IPS DF 6.9 (cell line): ENCODE results near the gene ZSCAN31.

Experiments
- DNase-seq: peaks from one replicate; pipeline ENCODE4 v3.0.0-alpha.2; 2013; ENCODE audit warnings: low read depth, low spot score
- H3K27ac ChIP-seq: one replicate; pipeline ENCODE4 v1.5.1; 2013; ENCODE audit warnings: low read length, control low read depth
- H3K27me3 ChIP-seq: 2 replicates; pipeline ENCODE4 v1.6.1; 2013; ENCODE audit warnings: mild to moderate bottlenecking, low read length; ENCODE audit not compliant: control insufficient read depth, insufficient read depth
- H3K36me3 ChIP-seq: 2 replicates; pipeline ENCODE4 v1.6.1; 2013; ENCODE audit warnings: low read length; ENCODE audit not compliant: control insufficient read depth, insufficient read depth
- H3K4me1 ChIP-seq: 2 replicates; pipeline ENCODE4 v1.6.1; 2013; ENCODE audit warnings: low read length; ENCODE audit not compliant: control insufficient read depth, insufficient read depth
- H3K4me3 ChIP-seq: 2 replicates; pipeline ENCODE4 v1.5.1; 2013; ENCODE audit warnings: mild to moderate bottlenecking, low read length
- H3K9me3 ChIP-seq: 2 replicates; pipeline ENCODE4 v1.6.1; 2013; ENCODE audit warnings: low read length, inconsistent platforms; ENCODE audit not compliant: control insufficient read depth, insufficient read depth
- WGBS: extraction: QIAGEN DNeasy Blood & Tissue Kit; methylation state at CpG from one replicate; pipeline ENCODE4 v1.1.7; 2013; ENCODE audit warnings: mixed read lengths, missing lambda C conversion rate; ENCODE audit not compliant: insufficient read length, insufficient coverage; 5-methylcytosine and 5-hydroxymethylcytosine counted together

The ZSCAN31 gene

GRCh38 chr6:28353356-28353755, 17.4 kb upstream of the ZSCAN31 start:
- no peak for DNase-seq
- H3K36me3 ChIP-seq, result no peaks in the 10 kb centered on the region
- H3K27me3 ChIP-seq, result no peaks in the 10 kb centered on the region
- H3K4me1 ChIP-seq, result peaks cover 5% of the 10 kb centered on the region; the same call in 1 of the 2 replicates
- no peak overlapping the region for H3K4me3 ChIP-seq
- H3K9me3 ChIP-seq, result no peaks in the 10 kb centered on the region
- no CpG with 5 or more reads among the region's 3 CpGs for WGBS
- no peak overlapping the region for H3K27ac ChIP-seq

DNA sequence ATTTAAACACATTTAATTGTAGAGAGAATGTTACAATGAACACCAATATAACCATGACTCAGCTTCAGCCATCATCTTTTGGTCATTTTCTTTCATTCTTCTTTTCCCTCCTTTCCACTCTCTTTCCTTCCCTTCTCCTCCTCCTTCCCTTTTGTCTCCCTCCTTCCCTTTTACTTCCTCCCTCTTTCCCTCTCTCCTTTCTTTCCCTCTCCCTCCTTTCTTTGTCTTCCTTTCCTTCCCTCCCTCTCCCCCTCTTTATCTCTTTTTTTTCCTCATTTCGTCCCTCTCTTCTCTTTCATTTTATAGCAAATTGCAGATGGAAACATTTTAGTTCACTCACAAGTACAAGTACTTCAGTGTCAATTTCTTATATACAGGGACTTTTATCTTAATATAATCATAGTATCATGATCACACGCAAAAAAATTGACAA, 15.6 kb upstream of the ZSCAN31 start:
- Histone ChIP-seq H3K36me3 (no peaks in the 10 kb centered on the region), H3K27ac (no peak overlapping the region), H3K4me1 (peaks cover 4% of the 10 kb centered on the region; the same call in 1 of the 2 replicates), H3K4me3 (no peak overlapping the region), H3K9me3 (no peaks in the 10 kb centered on the region), H3K27me3 (no peaks in the 10 kb centered on the region)
- WGBS, result 67% methylated on average over 1 of the region's 2 CpGs
- no peak for DNase-seq

DNA sequence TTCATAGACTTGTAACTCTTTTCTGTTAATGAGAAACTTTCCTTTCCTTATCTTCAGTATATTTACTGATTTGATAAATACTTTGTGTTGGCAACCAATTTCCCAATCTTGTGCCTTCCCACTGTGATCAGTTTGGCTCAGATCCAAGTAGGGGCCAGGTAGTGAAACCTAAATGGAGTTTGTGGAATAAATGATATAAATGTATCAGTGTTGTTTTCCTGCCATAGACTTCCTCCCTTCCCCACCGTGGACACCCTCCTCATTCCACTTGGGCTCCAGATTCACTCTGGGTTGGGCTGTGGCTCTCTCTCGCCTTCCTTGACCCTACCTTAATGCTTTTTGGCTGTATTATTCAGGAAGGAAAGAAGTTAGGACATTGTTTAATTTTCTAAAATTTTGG, 15.1 kb upstream of the ZSCAN31 start:
- Histone ChIP-seq H3K4me1 (peaks cover 3% of the 10 kb centered on the region; the same call in 1 of the 2 replicates), H3K9me3 (no peaks in the 10 kb centered on the region), H3K27ac (no peak overlapping the region), H3K4me3 (no peak overlapping the region), H3K27me3 (no peaks in the 10 kb centered on the region), H3K36me3 (no peaks in the 10 kb centered on the region)
- DNase-seq, result no peak
- no CpG with 5 or more reads among the region's 2 CpGs for WGBS

DNA sequence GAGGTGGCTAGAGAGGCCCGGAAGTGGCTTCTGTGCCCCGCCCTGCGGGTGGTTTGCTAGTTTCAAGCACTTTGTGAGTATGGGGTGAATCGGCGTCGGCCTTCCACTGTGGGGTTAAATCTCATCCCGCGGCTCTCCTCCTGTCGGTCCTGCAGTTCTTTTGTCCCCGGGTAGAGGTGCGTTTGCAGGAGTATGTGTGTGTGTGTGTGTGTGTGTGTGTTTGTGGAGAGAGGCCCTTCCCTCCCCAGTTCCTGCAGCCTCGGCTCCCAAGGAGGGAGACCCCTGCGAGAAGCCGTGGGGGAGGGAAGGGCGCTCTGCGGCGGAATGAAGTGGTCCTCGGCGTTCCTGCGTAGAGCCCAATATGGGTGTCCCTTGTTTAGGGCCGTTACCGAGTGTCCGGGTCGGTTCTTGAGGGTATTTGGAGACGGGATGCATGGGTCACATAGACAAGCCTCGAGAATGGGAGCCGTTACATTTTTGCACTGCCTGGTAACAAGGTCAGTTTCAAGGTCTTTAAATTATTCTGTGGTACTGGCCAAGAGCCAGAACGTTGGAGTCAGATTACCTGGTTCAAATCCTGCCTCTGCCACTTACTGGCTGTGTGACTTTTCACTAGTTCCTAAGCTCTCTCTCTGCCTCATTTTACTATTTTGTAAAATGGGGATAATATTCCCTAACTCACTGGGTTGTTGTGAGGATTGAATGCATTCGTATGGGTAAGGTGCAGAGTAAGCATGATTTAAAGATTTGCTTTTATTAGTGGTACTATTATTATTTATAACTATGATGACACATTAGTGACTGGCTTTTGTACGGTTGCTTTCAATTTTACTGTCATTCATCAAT, 14.2 kb upstream of the ZSCAN31 start, which contains the start of gene ZKSCAN3:
TSS of gene ZKSCAN3 (plus strand) at position 56 of the 846 bp plus-strand sequence. CDS start 9,640 bp downstream, outside the sequence.
- no peak for DNase-seq
- no peaks in the 10 kb centered on the region for H3K9me3 ChIP-seq

GRCh38 chr6:28349344-28349891, 13.5 kb upstream of the ZSCAN31 start:
- no peak for DNase-seq
- Histone ChIP-seq H3K36me3 (no peaks in the 10 kb centered on the region), H3K27me3 (no peaks in the 10 kb centered on the region), H3K9me3 (no peaks in the 10 kb centered on the region), H3K4me3 (peak overlapping the region; percentile 92; the same call in 1 of the 2 replicates), H3K4me1 (no peaks in the 10 kb centered on the region), H3K27ac (no peak overlapping the region)
- WGBS, result no CpG with 5 or more reads among the region's 9 CpGs

More for the DNA sequence above, 14.2 kb upstream of the ZSCAN31 start, which contains the start of gene ZKSCAN3:
- Histone ChIP-seq H3K4me1 (no peaks in the 10 kb centered on the region), H3K27ac (no peak within 1 kb of the TSS), H3K27me3 (no peaks in the 10 kb centered on the region), H3K4me3 (peak within 1 kb of the TSS; percentile 92), H3K36me3 (no peaks in the 10 kb centered on the region)
- no CpG with 5 or more reads among the region's 30 CpGs for WGBS

GRCh38 chr6:28347119-28347518, 11.2 kb upstream of the ZSCAN31 start:
- Histone ChIP-seq H3K4me1 (no peaks in the 10 kb centered on the region), H3K4me3 (no peak overlapping the region), H3K27ac (no peak overlapping the region), H3K36me3 (no peaks in the 10 kb centered on the region), H3K9me3 (no peaks in the 10 kb centered on the region), H3K27me3 (no peaks in the 10 kb centered on the region)
- whole genome bisulfite sequencing, result no CpG with 5 or more reads among the region's 2 CpGs
- DNase-seq, result no peak

DNA sequence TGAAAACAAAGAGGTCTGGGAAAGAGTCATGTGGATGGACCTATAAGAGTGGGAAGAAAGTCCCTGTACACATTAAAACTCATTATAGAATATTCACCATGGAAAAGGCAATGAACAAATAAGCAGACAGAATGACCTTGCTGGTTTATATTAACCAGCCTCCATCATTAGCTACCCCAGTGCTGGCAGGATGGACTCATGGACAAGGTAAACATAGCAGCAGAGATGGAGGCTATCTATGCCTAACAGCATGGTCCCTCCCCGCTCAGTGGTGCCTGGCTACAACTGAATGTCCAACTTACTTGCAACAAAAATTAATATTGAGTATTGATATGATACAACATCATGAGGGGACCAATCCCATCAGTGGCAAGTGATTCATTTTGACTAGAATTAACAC, 9.3 kb upstream of the ZSCAN31 start:
- Histone ChIP-seq H3K27me3 (no peaks in the 10 kb centered on the region), H3K4me3 (no peak overlapping the region), H3K27ac (no peak overlapping the region), H3K4me1 (no peaks in the 10 kb centered on the region), H3K36me3 (no peaks in the 10 kb centered on the region), H3K9me3 (no peaks in the 10 kb centered on the region)
- WGBS, result no CpG with 5 or more reads among the region's 1 CpG
- no peak for DNase-seq

- H3K27me3 ChIP-seq, result no peaks in the 10 kb centered on the region
- no peak overlapping the region for H3K4me3 ChIP-seq
- H3K27ac ChIP-seq, result no peak overlapping the region
- H3K4me1 ChIP-seq, result no peaks in the 10 kb centered on the region
- WGBS, result no CpG with 5 or more reads among the region's 1 CpG
- H3K36me3 ChIP-seq, result no peaks in the 10 kb centered on the region
- H3K9me3 ChIP-seq, result no peaks in the 10 kb centered on the region
- no peak for DNase-seq
These were observed 8.1 kb upstream of the ZSCAN31 start for GRCh38 chr6:28343898-28344677.

DNA sequence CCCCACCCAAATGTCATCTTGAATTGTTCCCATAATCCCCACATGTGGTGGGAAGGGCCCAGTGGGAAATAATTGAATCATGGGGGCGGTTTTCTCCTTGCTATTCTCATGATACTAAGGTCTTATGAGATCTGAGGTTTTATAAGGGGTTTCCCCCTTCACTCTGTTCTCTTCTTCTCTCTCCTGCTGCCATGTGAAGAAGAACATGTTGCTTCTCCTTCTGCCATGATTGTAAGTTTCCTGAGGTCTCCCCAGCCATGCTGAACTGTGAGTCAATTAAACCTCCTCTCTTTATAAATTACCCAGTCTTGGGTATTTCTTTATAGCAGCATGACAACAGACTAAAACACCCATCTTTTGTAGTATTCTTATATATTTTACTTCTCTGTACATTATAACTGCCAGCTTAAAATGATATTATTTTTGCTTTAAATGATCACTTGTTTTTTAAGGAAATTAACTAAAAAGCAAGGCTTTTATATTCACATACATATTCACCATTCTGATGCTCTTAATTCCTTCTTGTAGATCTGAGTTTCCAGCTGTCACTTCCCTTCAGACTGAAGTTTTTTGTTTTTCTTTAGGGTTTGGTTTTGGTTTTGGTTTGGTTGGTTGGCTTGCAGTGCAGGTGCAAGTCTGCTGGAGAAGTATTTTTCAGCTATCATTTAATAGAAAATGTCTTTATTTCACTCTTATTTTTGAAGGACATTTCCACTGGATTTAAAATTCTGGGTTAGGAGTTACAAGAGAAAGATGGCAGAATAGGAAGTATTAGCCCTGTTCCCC, 4.6 kb upstream of the ZSCAN31 start:
- no peaks in the 10 kb centered on the region for H3K9me3 ChIP-seq
- no peak overlapping the region for H3K27ac ChIP-seq
- no CpG with 5 or more reads among the region's 1 CpG for WGBS

GRCh38 chr6:28337121-28337520, 1.2 kb upstream of the ZSCAN31 start:
- DNase-seq, result no peak
- Histone ChIP-seq H3K27me3 (no peaks in the 10 kb centered on the region), H3K4me1 (no peaks in the 10 kb centered on the region), H3K9me3 (no peaks in the 10 kb centered on the region), H3K36me3 (no peaks in the 10 kb centered on the region), H3K27ac (no peak overlapping the region), H3K4me3 (peak overlapping the region; percentile 59; the same call in 1 of the 2 replicates)

More for the DNA sequence above, 4.6 kb upstream of the ZSCAN31 start:
- H3K4me1 ChIP-seq, result no peaks in the 10 kb centered on the region
- no peaks in the 10 kb centered on the region for H3K36me3 ChIP-seq
- no peaks in the 10 kb centered on the region for H3K27me3 ChIP-seq
- no peak overlapping the region for H3K4me3 ChIP-seq
- no peak for DNase-seq
